LHCN-M2 (cell line): Measurements from ENCODE around the gene KLHL40. TPM values are rescaled to one million over a fixed set of nuclear protein-coding genes. Genes with fewer than 3 reads are reported as not detected.

Source experiments
- DNase-seq: peaks from one replicate; pipeline ENCODE4 v3.0.0-alpha.2; 2012; ENCODE audit warnings: low read depth
- total RNA-seq: library from RNA; depleted of rRNA; stranded (reverse); fragments of >200 nt; gene quantifications from 2 replicates; pipeline ENCODE4 v1.2.3, GENCODE V29; 2014

The KLHL40 gene
- total RNA-seq, 1 experiment from 2014 or later: 0.06 TPM

GRCh38 chr3:42657675-42658074 is 27.7 kb upstream of the KLHL40 start:
- DNase-seq: no peak

GRCh38 chr3:42658091-42658770 is 27.1 kb upstream of the KLHL40 start:
- no peak for DNase-seq

GRCh38 chr3:42658771-42659390 is 26.5 kb upstream of the KLHL40 start:
- DNase-seq: no peak

GRCh38 chr3:42659451-42660130 is 25.7 kb upstream of the KLHL40 start:
- no peak for DNase-seq

GRCh38 chr3:42660131-42660715 is 25.1 kb upstream of the KLHL40 start:
- DNase-seq: no peak

- DNase-seq: no peak
Measured at GRCh38 chr3:42660898-42661297, 24.4 kb upstream of the KLHL40 start.

GRCh38 chr3:42661593-42662022 is 23.7 kb upstream of the KLHL40 start:
- no peak for DNase-seq

- no peak for DNase-seq
Measured at GRCh38 chr3:42662037-42662812, 23.1 kb upstream of the KLHL40 start.

GRCh38 chr3:42662813-42663535 is 22.4 kb upstream of the KLHL40 start:
- no peak for DNase-seq

- no peak for DNase-seq
Measured at GRCh38 chr3:42663581-42664437, 21.5 kb upstream of the KLHL40 start.

GRCh38 chr3:42664438-42664803 is 20.9 kb upstream of the KLHL40 start:
- DNase-seq: no peak

GRCh38 chr3:42665050-42665878 is 20.1 kb upstream of the KLHL40 start:
- DNase-seq: no peak

GRCh38 chr3:42666022-42666421 is 19.3 kb upstream of the KLHL40 start:
- no peak for DNase-seq

GRCh38 chr3:42666577-42666998 is 18.7 kb upstream of the KLHL40 start:
- DNase-seq: no peak

GRCh38 chr3:42667096-42667522 is 18.2 kb upstream of the KLHL40 start:
- no peak for DNase-seq

- DNase-seq: peak; percentile 83
Measured at GRCh38 chr3:42667523-42668412, 17.6 kb upstream of the KLHL40 start.

- DNase-seq: no peak
Measured at GRCh38 chr3:42668413-42668760, 16.9 kb upstream of the KLHL40 start.

- peak; percentile 28 for DNase-seq
Measured at GRCh38 chr3:42668793-42669217, 16.5 kb upstream of the KLHL40 start.
